ENCODE data around the gene ALK.

ALK gene

DNA sequence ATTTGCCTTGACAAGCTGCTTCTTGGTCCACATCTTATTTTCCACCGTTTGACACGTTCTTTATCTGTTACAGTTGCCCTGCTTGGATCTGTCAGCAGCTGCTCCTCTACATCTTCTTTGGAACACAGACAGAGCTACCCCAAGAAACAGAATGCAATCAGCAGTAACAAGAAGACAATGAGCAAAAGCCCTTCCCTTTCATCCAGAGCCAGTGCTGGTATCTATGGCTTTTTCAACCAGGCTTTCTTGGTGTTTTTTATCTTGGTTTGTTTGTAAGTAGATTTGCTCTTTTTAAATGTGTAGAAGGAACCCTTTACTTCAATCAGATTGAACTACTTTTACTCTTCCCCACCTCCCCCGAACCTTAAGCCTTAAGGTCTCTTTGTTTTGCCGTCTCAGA is 764.3 kb downstream of the ALK start:
- Histone ChIP-seq H2BK12ac (ENCODE audit: low read length) (no peak overlapping the region), H3K14ac (ENCODE audit: low read length) (no peak overlapping the region), H3K4me1 (ENCODE audit: control insufficient read depth in 2 of 2, insufficient read depth in 1 of 2, low read depth in 1 of 2, low read length in 2 of 2) (peaks cover 0 to 2% of the 10 kb centered on the region in 2 donors), H2AFZ (ENCODE audit: low read length) (no peak overlapping the region), H4K8ac (ENCODE audit: low read depth, low read length) (no peak overlapping the region), H3K4me3 (ENCODE audit: low read length in 2 of 2) (no peak overlapping the region), H2BK5ac (ENCODE audit: low read length) (no peak overlapping the region), H2AK5ac (ENCODE audit: low read depth, low read length) (no peak overlapping the region), H3K79me1 (ENCODE audit: low read depth, low read length) (no peaks in the 10 kb centered on the region), H3K36me3 (replicated peaks in 1 of 2; ENCODE audit: control insufficient read depth in 2 of 2, insufficient read depth in 2 of 2, low read length in 2 of 2) (no peaks in the 10 kb centered on the region), H3K9ac (ENCODE audit: low read depth, low read length, poor library complexity) (no peak overlapping the region), H3K27ac (replicated peaks; ENCODE audit: low read length) (no peak overlapping the region), H2BK120ac (ENCODE audit: low read depth, low read length) (no peak overlapping the region), H3K4ac (ENCODE audit: low read length) (no peak overlapping the region), H3K9me3 (replicated peaks in 1 of 2; ENCODE audit: control insufficient read depth in 2 of 2, insufficient read depth in 1 of 2, low read depth in 1 of 2, low read length in 2 of 2) (no peaks in the 10 kb centered on the region), H3K23ac (ENCODE audit: low read depth, low read length, poor library complexity) (no peak overlapping the region), H3K18ac (ENCODE audit: low read length) (no peak overlapping the region), H3K4me2 (ENCODE audit: insufficient read depth, low read length, poor library complexity, severe bottlenecking) (no peak overlapping the region), H3K27me3 (ENCODE audit: control insufficient read depth in 3 of 3, insufficient read depth in 3 of 3, low read depth in 1 of 3, low read length in 3 of 3) (no peaks in the 10 kb centered on the region), H2BK15ac (ENCODE audit: low read length) (no peak overlapping the region), H4K91ac (ENCODE audit: low read depth, low read length, poor library complexity) (no peak overlapping the region)
- DNase-seq (ENCODE audit: low spot score) = no peak
- no CpG with 5 or more reads among the region's 4 CpGs for WGBS, 2 donors (ENCODE audit: extremely low coverage in 2 of 2, insufficient read length in 2 of 2, insufficient replicate concordance in 1 of 2)

DNA sequence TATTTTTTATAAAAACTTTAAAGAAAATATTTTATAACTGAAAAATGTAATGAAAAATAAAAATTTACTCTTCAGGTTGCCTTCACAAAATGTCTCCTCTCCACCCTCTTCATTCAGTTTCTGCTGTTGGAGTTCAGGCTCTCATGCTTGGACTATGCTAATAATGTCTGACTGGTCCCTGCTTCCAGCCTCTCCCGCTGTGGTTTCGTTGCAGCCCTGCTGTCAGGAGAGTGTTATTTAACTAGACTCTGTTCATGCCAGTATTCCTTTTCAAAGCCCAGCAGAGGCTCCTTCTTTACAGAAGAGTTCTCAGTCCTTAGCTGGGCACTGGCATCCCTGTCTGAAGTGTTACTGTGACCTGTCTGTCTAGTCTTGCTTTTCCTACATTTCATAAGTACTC is 765.8 kb downstream of the ALK start:
- Histone ChIP-seq H4K8ac (ENCODE audit: low read depth, low read length) (no peak overlapping the region), H2BK12ac (ENCODE audit: low read length) (no peak overlapping the region), H3K27me3 (ENCODE audit: control insufficient read depth in 3 of 3, insufficient read depth in 3 of 3, low read depth in 1 of 3, low read length in 3 of 3) (no peaks in the 10 kb centered on the region), H3K4me2 (ENCODE audit: insufficient read depth, low read length, poor library complexity, severe bottlenecking) (no peak overlapping the region), H2AFZ (ENCODE audit: low read length) (no peak overlapping the region), H2AK5ac (ENCODE audit: low read depth, low read length) (no peak overlapping the region), H3K36me3 (replicated peaks in 1 of 2; ENCODE audit: control insufficient read depth in 2 of 2, insufficient read depth in 2 of 2, low read length in 2 of 2) (no peaks in the 10 kb centered on the region), H3K9ac (ENCODE audit: low read depth, low read length, poor library complexity) (no peak overlapping the region), H3K18ac (ENCODE audit: low read length) (no peak overlapping the region), H2BK15ac (ENCODE audit: low read length) (no peak overlapping the region), H3K4me1 (ENCODE audit: control insufficient read depth in 2 of 2, insufficient read depth in 1 of 2, low read depth in 1 of 2, low read length in 2 of 2) (peaks cover 0 to 2% of the 10 kb centered on the region in 2 donors), H3K23ac (ENCODE audit: low read depth, low read length, poor library complexity) (no peak overlapping the region), H2BK120ac (ENCODE audit: low read depth, low read length) (no peak overlapping the region), H2BK5ac (ENCODE audit: low read length) (no peak overlapping the region), H3K27ac (replicated peaks; ENCODE audit: low read length) (peak overlapping the region; percentile 11), H3K79me1 (ENCODE audit: low read depth, low read length) (no peaks in the 10 kb centered on the region), H3K4ac (ENCODE audit: low read length) (no peak overlapping the region), H3K14ac (ENCODE audit: low read length) (no peak overlapping the region), H4K91ac (ENCODE audit: low read depth, low read length, poor library complexity) (no peak overlapping the region), H3K9me3 (replicated peaks in 1 of 2; ENCODE audit: control insufficient read depth in 2 of 2, insufficient read depth in 1 of 2, low read depth in 1 of 2, low read length in 2 of 2) (no peaks in the 10 kb centered on the region), H3K4me3 (ENCODE audit: low read length in 2 of 2) (no peak overlapping the region)
- no CpG with 5 or more reads among the region's 2 CpGs for WGBS, 2 donors (ENCODE audit: extremely low coverage in 2 of 2, insufficient read length in 2 of 2, insufficient replicate concordance in 1 of 2)
- DNase-seq (ENCODE audit: low spot score) = no peak

DNA sequence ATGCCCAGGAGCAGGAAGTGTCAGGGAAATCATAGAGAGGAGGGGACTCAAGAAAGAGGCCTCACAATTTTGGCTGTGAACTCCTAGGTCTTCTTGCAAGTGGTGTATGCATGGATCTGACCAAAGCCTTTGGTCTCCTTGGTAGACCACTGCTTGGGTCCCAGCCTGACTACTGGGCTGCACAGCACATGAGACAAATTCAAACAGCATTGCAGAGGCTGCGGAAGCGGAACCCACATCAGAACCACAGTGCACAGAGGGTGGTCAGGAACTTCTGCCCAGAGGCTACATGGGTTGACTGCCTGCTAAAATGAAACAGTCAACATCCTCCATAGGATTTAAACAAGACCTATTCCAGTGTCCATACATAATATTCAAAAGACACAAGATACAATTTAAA is 766.8 kb downstream of the ALK start:
- Histone ChIP-seq H3K36me3 (replicated peaks in 1 of 2; ENCODE audit: control insufficient read depth in 2 of 2, insufficient read depth in 2 of 2, low read length in 2 of 2) (no peaks in the 10 kb centered on the region), H2BK120ac (ENCODE audit: low read depth, low read length) (no peak overlapping the region), H2BK15ac (ENCODE audit: low read length) (no peak overlapping the region), H3K27ac (replicated peaks; ENCODE audit: low read length) (no peak overlapping the region), H3K27me3 (ENCODE audit: control insufficient read depth in 3 of 3, insufficient read depth in 3 of 3, low read depth in 1 of 3, low read length in 3 of 3) (no peaks in the 10 kb centered on the region), H3K4me1 (ENCODE audit: control insufficient read depth in 2 of 2, insufficient read depth in 1 of 2, low read depth in 1 of 2, low read length in 2 of 2) (peaks cover 0 to 2% of the 10 kb centered on the region in 2 donors), H2AFZ (ENCODE audit: low read length) (no peak overlapping the region), H3K4ac (ENCODE audit: low read length) (no peak overlapping the region), H3K4me3 (ENCODE audit: low read length in 2 of 2) (no peak overlapping the region), H3K23ac (ENCODE audit: low read depth, low read length, poor library complexity) (no peak overlapping the region), H3K79me1 (ENCODE audit: low read depth, low read length) (no peaks in the 10 kb centered on the region), H4K8ac (ENCODE audit: low read depth, low read length) (no peak overlapping the region), H3K9ac (ENCODE audit: low read depth, low read length, poor library complexity) (no peak overlapping the region), H4K91ac (ENCODE audit: low read depth, low read length, poor library complexity) (no peak overlapping the region), H3K18ac (ENCODE audit: low read length) (no peak overlapping the region), H2AK5ac (ENCODE audit: low read depth, low read length) (no peak overlapping the region), H3K4me2 (ENCODE audit: insufficient read depth, low read length, poor library complexity, severe bottlenecking) (no peak overlapping the region), H3K9me3 (replicated peaks in 1 of 2; ENCODE audit: control insufficient read depth in 2 of 2, insufficient read depth in 1 of 2, low read depth in 1 of 2, low read length in 2 of 2) (no peaks in the 10 kb centered on the region), H3K14ac (ENCODE audit: low read length) (no peak overlapping the region), H2BK5ac (ENCODE audit: low read length) (no peak overlapping the region), H2BK12ac (ENCODE audit: low read length) (no peak overlapping the region)
- no peak for DNase-seq (ENCODE audit: low spot score)
- WGBS, 2 donors (ENCODE audit: extremely low coverage in 2 of 2, insufficient read length in 2 of 2, insufficient replicate concordance in 1 of 2) = no CpG with 5 or more reads among the region's 2 CpGs

DNA sequence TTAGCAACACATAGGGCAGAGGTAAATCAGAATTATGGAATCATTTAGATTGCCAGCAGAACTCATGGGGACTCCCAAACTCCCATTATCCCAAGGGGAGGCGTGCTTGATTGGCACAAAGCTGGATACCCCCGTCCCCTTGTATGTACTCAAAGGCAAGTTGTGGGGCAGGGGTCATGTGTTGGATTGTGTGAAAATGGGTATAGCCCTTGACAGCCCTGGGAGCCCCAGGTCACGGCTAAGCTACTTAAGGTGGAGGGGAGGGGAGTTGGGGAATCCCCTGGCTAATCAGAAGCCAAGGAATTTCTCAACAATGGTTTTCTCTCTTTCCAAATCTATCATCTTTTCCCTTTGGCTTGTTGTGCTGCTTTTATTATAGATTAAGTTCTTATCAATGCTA is 773.4 kb downstream of the ALK start:
- no peak for DNase-seq (ENCODE audit: low spot score)
- Histone ChIP-seq H3K27ac (replicated peaks; ENCODE audit: low read length) (no peak overlapping the region), H2BK120ac (ENCODE audit: low read depth, low read length) (no peak overlapping the region), H3K14ac (ENCODE audit: low read length) (no peak overlapping the region), H3K79me1 (ENCODE audit: low read depth, low read length) (no peaks in the 10 kb centered on the region), H4K91ac (ENCODE audit: low read depth, low read length, poor library complexity) (no peak overlapping the region), H3K27me3 (ENCODE audit: control insufficient read depth in 3 of 3, insufficient read depth in 3 of 3, low read depth in 1 of 3, low read length in 3 of 3) (no peaks in the 10 kb centered on the region), H3K23ac (ENCODE audit: low read depth, low read length, poor library complexity) (no peak overlapping the region), H3K36me3 (replicated peaks in 1 of 2; ENCODE audit: control insufficient read depth in 2 of 2, insufficient read depth in 2 of 2, low read length in 2 of 2) (peaks cover 0 to 7% of the 10 kb centered on the region in 2 donors), H4K8ac (ENCODE audit: low read depth, low read length) (no peak overlapping the region), H2BK5ac (ENCODE audit: low read length) (no peak overlapping the region), H2BK12ac (ENCODE audit: low read length) (no peak overlapping the region), H3K4me1 (ENCODE audit: control insufficient read depth in 2 of 2, insufficient read depth in 1 of 2, low read depth in 1 of 2, low read length in 2 of 2) (peaks cover 0 to 2% of the 10 kb centered on the region in 2 donors), H3K4me3 (ENCODE audit: low read length in 2 of 2) (no peak overlapping the region), H3K4ac (ENCODE audit: low read length) (no peak overlapping the region), H2AK5ac (ENCODE audit: low read depth, low read length) (no peak overlapping the region), H3K9me3 (replicated peaks in 1 of 2; ENCODE audit: control insufficient read depth in 2 of 2, insufficient read depth in 1 of 2, low read depth in 1 of 2, low read length in 2 of 2) (no peaks in the 10 kb centered on the region), H2AFZ (ENCODE audit: low read length) (no peak overlapping the region), H2BK15ac (ENCODE audit: low read length) (no peak overlapping the region), H3K4me2 (ENCODE audit: insufficient read depth, low read length, poor library complexity, severe bottlenecking) (no peak overlapping the region), H3K18ac (ENCODE audit: low read length) (no peak overlapping the region), H3K9ac (ENCODE audit: low read depth, low read length, poor library complexity) (no peak overlapping the region)
- WGBS, 2 donors (ENCODE audit: extremely low coverage in 2 of 2, insufficient read length in 2 of 2, insufficient replicate concordance in 1 of 2) = no CpG with 5 or more reads among the region's 3 CpGs

Data from neuronal stem cell (in vitro differentiated cells).